HEK293 (cell line): ENCODE results near the gene NID1.
A peak's percentile ranks its signal among the peaks of the same experiment; 100 is the strongest.

ENCODE experiments used
- CTCF ChIA-PET: fragments of 350-600 bp; formaldehyde crosslinking; extraction: SDS; loops from one replicate; lab custom pipeline; 2021; ENCODE audit warnings: antibody characterized with exemption; lab: Yijun Ruan, JAX
- POLR2A ChIA-PET: fragments of 300-600 bp; formaldehyde crosslinking; extraction: SDS; loops from one replicate; lab custom pipeline; 2020; ENCODE audit warnings: antibody characterized with exemption, inconsistent platforms; lab: Yijun Ruan, JAX
- H3K27ac ChIP-seq: fragments of 200-500 bp; sonication (Bioruptor generic); 2 replicates; pipeline ENCODE4 v1.5.1; 2014; ENCODE audit warnings: low read depth, low read length, control low read depth, inconsistent platforms; ENCODE audit errors: extremely low read depth
- H3K36me3 ChIP-seq, 2 experiments: fragments of 200-500 bp in 1 of 2; sonication (Bioruptor generic) in 1 of 2; 1 replicate in 1 of 2; 2 replicates in 1 of 2; pipeline ENCODE4 v1.5.1; 2014 to 2017; ENCODE audit warnings: inconsistent platforms in 2 of 2, low read length in 2 of 2; ENCODE audit not compliant: control insufficient read depth in 2 of 2, insufficient read depth in 1 of 2
- H3K4me1 ChIP-seq: fragments of 200-500 bp; sonication (Bioruptor generic); 2 replicates; pipeline ENCODE4 v1.5.1; 2014; ENCODE audit warnings: mild to moderate bottlenecking, low read length, inconsistent platforms; ENCODE audit not compliant: control insufficient read depth, insufficient read depth
- H3K4me3 ChIP-seq: 2 replicates; pipeline ENCODE4 v1.5.1; 2011; ENCODE audit warnings: low read depth, mild to moderate bottlenecking, control low read depth, low read length, moderate library complexity
- H3K9me3 ChIP-seq: fragments of 200-500 bp; sonication (Bioruptor generic); 2 replicates; pipeline ENCODE4 v1.5.1; 2014; ENCODE audit warnings: low read depth, low read length, inconsistent platforms; ENCODE audit not compliant: control insufficient read depth, insufficient read depth
- EGR2 ChIP-seq: fragments of 450-650 bp; formaldehyde crosslinking; IDR thresholded peaks from 2 replicates; pipeline ENCODE4 v1.5.1; 2016; ENCODE audit warnings: low read depth, missing biosample characterization, missing genetic modification characterization
- HOXA7 ChIP-seq: sonication (generic); formaldehyde crosslinking; IDR thresholded peaks from 2 replicates; pipeline ENCODE4 v1.8.1; 2022; ENCODE audit warnings: missing genetic modification reagents, borderline replicate concordance
- PRDM1 ChIP-seq: fragments of 450-650 bp; formaldehyde crosslinking; IDR thresholded peaks from 2 replicates; pipeline ENCODE4; 2016; ENCODE audit warnings: missing biosample characterization, missing genetic modification characterization
- SCRT1 ChIP-seq: fragments of 450-650 bp; formaldehyde crosslinking; IDR thresholded peaks from 2 replicates; pipeline ENCODE4 v1.5.1; 2016; ENCODE audit warnings: missing biosample characterization, missing genetic modification characterization, borderline replicate concordance
- SCRT2 ChIP-seq: fragments of 450-650 bp; formaldehyde crosslinking; IDR thresholded peaks from 2 replicates; pipeline ENCODE4 v1.5.1; 2016; ENCODE audit warnings: missing biosample characterization, missing genetic modification characterization
- ZBTB17 ChIP-seq: fragments of 450-650 bp; formaldehyde crosslinking; IDR thresholded peaks from 2 replicates; pipeline ENCODE4 v1.5.1; 2016; ENCODE audit warnings: missing biosample characterization, missing genetic modification characterization
- ZBTB21 ChIP-seq: fragments of 450-650 bp; formaldehyde crosslinking; IDR thresholded peaks from 2 replicates; pipeline ENCODE4 v1.5.1; 2017; ENCODE audit warnings: missing biosample characterization, missing genetic modification characterization
- ZFHX2 ChIP-seq: fragments of 450-650 bp; formaldehyde crosslinking; conservative IDR thresholded peaks from 2 replicates; pipeline ENCODE4 v1.5.1; 2016; ENCODE audit warnings: missing biosample characterization, missing genetic modification characterization
- ZNF121 ChIP-seq: fragments of 450-650 bp; formaldehyde crosslinking; IDR thresholded peaks from 2 replicates; pipeline ENCODE4 v1.5.1; 2016; ENCODE audit warnings: missing biosample characterization, missing genetic modification characterization
- ZNF423 ChIP-seq: fragments of 450-650 bp; formaldehyde crosslinking; IDR thresholded peaks from 2 replicates; pipeline ENCODE4 v1.5.1; 2016; ENCODE audit warnings: missing biosample characterization, missing genetic modification characterization
- ZNF449 ChIP-seq: fragments of 450-650 bp; formaldehyde crosslinking; IDR thresholded peaks from 2 replicates; pipeline ENCODE4 v1.5.1; 2017; ENCODE audit warnings: missing biosample characterization, mild to moderate bottlenecking, missing genetic modification characterization, moderate library complexity
- ZNF658 ChIP-seq: fragments of 450-650 bp; formaldehyde crosslinking; IDR thresholded peaks from 2 replicates; pipeline ENCODE4; 2016; ENCODE audit warnings: missing biosample characterization, missing genetic modification characterization
- ZNF785 ChIP-seq: fragments of 450-650 bp; formaldehyde crosslinking; IDR thresholded peaks from 2 replicates; pipeline ENCODE4 v1.5.1; 2016; ENCODE audit warnings: missing biosample characterization, missing genetic modification characterization

NID1 gene

GRCh38 chr1:236110137-236110536 is 45.2 kb upstream of the NID1 start:
- POLR2A ChIA-PET = no interaction called here
- CTCF ChIA-PET = interaction anchor here (0.7 to 1.5 kb wide), 8 partner anchors 17 to 448 kb away, joined by 3 to 4 read pairs (median 3); no protein-coding TSS in a partner anchor
- no peak for TF ChIP-seq ZNF785 (tag by site-specific recombination)
- peak; percentile 67 for TF ChIP-seq SCRT2 (tag by site-specific recombination)
- TF ChIP-seq SCRT1 = peak; percentile 27; the same call in 1 of the 2 replicates
- no peak for TF ChIP-seq ZNF423 (tag by site-specific recombination)

GRCh38 chr1:236108027-236108648 is 43.2 kb upstream of the NID1 start:
- Histone ChIP-seq H3K27ac (no peak overlapping the region), H3K4me3 (no peak overlapping the region), H3K4me1 (no peaks in the 10 kb centered on the region), H3K36me3 (no peaks in the 10 kb centered on the region), H3K9me3 (no peaks in the 10 kb centered on the region)
- POLR2A ChIA-PET = no interaction called here
- 0 out of 2 replicates have a peak, but pooled peaks have one; percentile 36 for TF ChIP-seq PRDM1 (tag by site-specific recombination)
- TF ChIP-seq ZBTB21 = no peak
- 0 out of 2 replicates have a peak, but pooled peaks have one; percentile 23 for TF ChIP-seq ZFHX2
- no peak for TF ChIP-seq ZNF658
- TF ChIP-seq ZNF449 (tag by site-specific recombination) = 0 out of 2 replicates have a peak, but pooled peaks have one; percentile 41
- peak; percentile 75; the same call in 1 of the 2 replicates for TF ChIP-seq ZBTB17 (tag by site-specific recombination)
- TF ChIP-seq EGR2 (tag by site-specific recombination) = peak; percentile 54; the same call in 1 of the 2 replicates
- CTCF ChIA-PET = interaction anchor here (0.6 to 5.9 kb wide), 14 partner anchors 8 to 1278 kb away, joined by 3 to 37 read pairs (median 4); no protein-coding TSS in a partner anchor

More at GRCh38 chr1:236110137-236110536, 45.2 kb upstream of the NID1 start:
- Histone ChIP-seq H3K4me1 (no peaks in the 10 kb centered on the region), H3K27ac (no peak overlapping the region), H3K4me3 (no peak overlapping the region), H3K36me3 (no peaks in the 10 kb centered on the region), H3K9me3 (no peaks in the 10 kb centered on the region)

GRCh38 chr1:236107121-236107907 is 42.4 kb upstream of the NID1 start:
- ChIA-PET POLR2A (no interaction called here), CTCF (interaction anchor here (0.6 to 5.9 kb wide), 14 partner anchors 30 to 1602 kb away, joined by 3 to 37 read pairs (median 4); no protein-coding TSS in a partner anchor)
- H3K4me1 ChIP-seq = no peaks in the 10 kb centered on the region
- no peak overlapping the region for H3K27ac ChIP-seq
- no peak for TF ChIP-seq HOXA7 (CRISPR knock-in tag)
- TF ChIP-seq ZNF121 (tag by site-specific recombination) = peak; percentile 98
- peak; percentile 40; the same call in 1 of the 2 replicates for TF ChIP-seq ZNF449 (tag by site-specific recombination)
- H3K9me3 ChIP-seq = no peaks in the 10 kb centered on the region
- no peak overlapping the region for H3K4me3 ChIP-seq
- H3K36me3 ChIP-seq = no peaks in the 10 kb centered on the region
